Nephron progenitor cell (in vitro differentiated cells): ENCODE data around the gene DCBLD2.

Source experiments
- DNase-seq: peaks from one replicate; pipeline ENCODE4 v3.0.0; 2021
- H3K27ac Mint-ChIP-seq: 2 replicates; pipeline ENCODE4 v1.8.0; 2021; ENCODE audit warnings: mild to moderate bottlenecking, moderate library complexity, mixed read lengths
- H3K27me3 Mint-ChIP-seq: 2 replicates; pipeline ENCODE4 v1.8.0; 2021; ENCODE audit warnings: mild to moderate bottlenecking, low read depth, mixed read lengths; ENCODE audit not compliant: poor library complexity
- H3K36me3 Mint-ChIP-seq: 2 replicates; pipeline ENCODE4 v1.8.0; 2021; ENCODE audit warnings: low read depth, mixed read lengths
- H3K4me1 Mint-ChIP-seq: 2 replicates; pipeline ENCODE4 v1.8.0; 2021; ENCODE audit warnings: mixed read lengths
- H3K4me3 Mint-ChIP-seq: 2 replicates; pipeline ENCODE4 v1.8.0; 2021; ENCODE audit warnings: mild to moderate bottlenecking, moderate library complexity, mixed read lengths
- H3K9me3 Mint-ChIP-seq: 2 replicates; pipeline ENCODE4 v1.8.0; 2021; ENCODE audit warnings: mild to moderate bottlenecking, moderate library complexity, mixed read lengths
- TF ChIP-seq, protein P1 (sequence below): fragments of 200-600 bp; sonication (generic); IDR thresholded peaks from 2 replicates; pipeline ENCODE4 v1.5.0; 2021; ENCODE audit warnings: antibody characterized with exemption

Gene DCBLD2

DNA sequence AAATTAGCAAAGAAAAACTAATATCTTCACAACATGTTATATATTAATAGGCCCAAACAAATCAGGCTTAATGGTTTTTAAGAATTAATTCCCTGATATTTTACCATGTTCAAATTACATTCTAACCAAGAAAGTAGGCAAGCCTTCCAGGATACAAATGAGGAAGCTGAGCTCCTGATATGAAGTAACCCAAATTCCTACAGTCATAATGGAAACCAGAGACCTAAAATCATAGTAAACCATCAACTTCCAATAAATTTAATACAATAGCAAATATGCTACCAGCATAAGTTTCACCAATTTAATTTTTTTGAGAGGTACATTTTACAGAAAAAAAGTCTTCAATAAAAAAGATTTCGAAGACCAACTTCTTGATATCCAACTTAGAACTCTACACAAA lies 3.8 kb downstream of the DCBLD2 start:
- H3K4me1 Mint-ChIP-seq, result peaks cover 50% of the 10 kb centered on the region
- no peak for DNase-seq
- H3K4me3 Mint-ChIP-seq, result no peak overlapping the region
- no peak overlapping the region for H3K27ac Mint-ChIP-seq
- H3K9me3 Mint-ChIP-seq, result no peaks in the 10 kb centered on the region
- H3K27me3 Mint-ChIP-seq, result no peaks in the 10 kb centered on the region
- TF ChIP-seq, protein P1, sequence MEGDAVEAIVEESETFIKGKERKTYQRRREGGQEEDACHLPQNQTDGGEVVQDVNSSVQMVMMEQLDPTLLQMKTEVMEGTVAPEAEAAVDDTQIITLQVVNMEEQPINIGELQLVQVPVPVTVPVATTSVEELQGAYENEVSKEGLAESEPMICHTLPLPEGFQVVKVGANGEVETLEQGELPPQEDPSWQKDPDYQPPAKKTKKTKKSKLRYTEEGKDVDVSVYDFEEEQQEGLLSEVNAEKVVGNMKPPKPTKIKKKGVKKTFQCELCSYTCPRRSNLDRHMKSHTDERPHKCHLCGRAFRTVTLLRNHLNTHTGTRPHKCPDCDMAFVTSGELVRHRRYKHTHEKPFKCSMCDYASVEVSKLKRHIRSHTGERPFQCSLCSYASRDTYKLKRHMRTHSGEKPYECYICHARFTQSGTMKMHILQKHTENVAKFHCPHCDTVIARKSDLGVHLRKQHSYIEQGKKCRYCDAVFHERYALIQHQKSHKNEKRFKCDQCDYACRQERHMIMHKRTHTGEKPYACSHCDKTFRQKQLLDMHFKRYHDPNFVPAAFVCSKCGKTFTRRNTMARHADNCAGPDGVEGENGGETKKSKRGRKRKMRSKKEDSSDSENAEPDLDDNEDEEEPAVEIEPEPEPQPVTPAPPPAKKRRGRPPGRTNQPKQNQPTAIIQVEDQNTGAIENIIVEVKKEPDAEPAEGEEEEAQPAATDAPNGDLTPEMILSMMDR, result no peak
- H3K36me3 Mint-ChIP-seq, result peaks cover 39% of the 10 kb centered on the region

- Mint-ChIP-seq H3K9me3 (no peaks in the 10 kb centered on the region), H3K4me3 (no peak overlapping the region), H3K27me3 (no peaks in the 10 kb centered on the region), H3K36me3 (peaks cover 45% of the 10 kb centered on the region), H3K4me1 (peaks cover 42% of the 10 kb centered on the region), H3K27ac (peak overlapping the region; percentile 1)
- no peak for DNase-seq
- TF ChIP-seq, protein P1, result no peak
Measured at GRCh38 chr3:98894791-98895576, 6.5 kb downstream of the DCBLD2 start.

- peaks cover 45% of the 10 kb centered on the region for H3K36me3 Mint-ChIP-seq
- H3K4me3 Mint-ChIP-seq, result no peak overlapping the region
- no peaks in the 10 kb centered on the region for H3K9me3 Mint-ChIP-seq
- no peak overlapping the region for H3K27ac Mint-ChIP-seq
- TF ChIP-seq, protein P1, result no peak
- DNase-seq, result no peak
- H3K27me3 Mint-ChIP-seq, result no peaks in the 10 kb centered on the region
- H3K4me1 Mint-ChIP-seq, result peaks cover 34% of the 10 kb centered on the region
Measured at GRCh38 chr3:98893740-98894139, 7.8 kb downstream of the DCBLD2 start.

- H3K27me3 Mint-ChIP-seq, result no peaks in the 10 kb centered on the region
- DNase-seq, result no peak
- peaks cover 44% of the 10 kb centered on the region for H3K36me3 Mint-ChIP-seq
- H3K4me3 Mint-ChIP-seq, result no peak overlapping the region
- peaks cover 33% of the 10 kb centered on the region for H3K4me1 Mint-ChIP-seq
- H3K27ac Mint-ChIP-seq, result peak overlapping the region; percentile 44
- no peaks in the 10 kb centered on the region for H3K9me3 Mint-ChIP-seq
- TF ChIP-seq, protein P1, result no peak
Measured at GRCh38 chr3:98892263-98892662, 9.2 kb downstream of the DCBLD2 start.

GRCh38 chr3:98890965-98891910 lies 10.3 kb downstream of the DCBLD2 start:
- Mint-ChIP-seq H3K27me3 (no peaks in the 10 kb centered on the region), H3K27ac (no peak overlapping the region), H3K4me3 (no peak overlapping the region), H3K4me1 (peaks cover 36% of the 10 kb centered on the region), H3K9me3 (no peaks in the 10 kb centered on the region), H3K36me3 (peaks cover 35% of the 10 kb centered on the region)
- TF ChIP-seq, protein P1, result no peak
- DNase-seq, result no peak
